GM18517 (cell line): ENCODE data around the gene SLC25A33.
"Not testable (repeated sequence)": the region's sequence is repeated elsewhere in the genome, so short reads cannot be mapped to it uniquely, and the experiment has no call there.

ENCODE experiments used
- ATAC-seq: cut with Tn5 transposase; IDR thresholded peaks from one replicate; pipeline ENCODE4 v1.9.1; 2021; ENCODE audit warnings: mild to moderate bottlenecking, moderate library complexity; ENCODE audit not compliant: unreplicated experiment

SLC25A33 gene

GRCh38 chr1:9539165-9539828, at the start of gene SLC25A33:
Gene SLC25A33 (plus strand): TSS chr1:9539465. CDS start chr1:9539692, 227 bp downstream.
- ATAC-seq, result peak; percentile 90

GRCh38 chr1:9490605-9491339, 48.5 kb upstream of the SLC25A33 start:
- no peak for ATAC-seq

GRCh38 chr1:9493326-9493725, 45.9 kb upstream of the SLC25A33 start:
- ATAC-seq, result no peak

GRCh38 chr1:9494936-9495758, 44.1 kb upstream of the SLC25A33 start:
- no peak for ATAC-seq

- no peak for ATAC-seq
Measured at GRCh38 chr1:9495854-9496374, 43.4 kb upstream of the SLC25A33 start.

GRCh38 chr1:9500756-9501754, 38.2 kb upstream of the SLC25A33 start:
- ATAC-seq, result no peak

GRCh38 chr1:9503001-9503675, 36.1 kb upstream of the SLC25A33 start:
- ATAC-seq, result no peak

- ATAC-seq, result no peak
Measured at GRCh38 chr1:9505143-9505542, 34.1 kb upstream of the SLC25A33 start.

- ATAC-seq, result no peak
Measured at GRCh38 chr1:9506901-9507300, 32.4 kb upstream of the SLC25A33 start.

- no peak for ATAC-seq
Measured at GRCh38 chr1:9510130-9510529, 29.1 kb upstream of the SLC25A33 start.

- not testable (repeated sequence) for ATAC-seq
Measured at GRCh38 chr1:9515550-9515949, 23.7 kb upstream of the SLC25A33 start.

- ATAC-seq, result no peak
Measured at GRCh38 chr1:9518454-9518998, 20.7 kb upstream of the SLC25A33 start.

GRCh38 chr1:9520411-9520810, 18.9 kb upstream of the SLC25A33 start:
- ATAC-seq, result no peak

- ATAC-seq, result no peak
Measured at GRCh38 chr1:9529190-9529589, 10.1 kb upstream of the SLC25A33 start.

- no peak for ATAC-seq
Measured at GRCh38 chr1:9530320-9530719, 8.9 kb upstream of the SLC25A33 start.

GRCh38 chr1:9534953-9535352, 4.3 kb upstream of the SLC25A33 start:
- no peak for ATAC-seq

GRCh38 chr1:9536301-9536700, 3.0 kb upstream of the SLC25A33 start:
- no peak for ATAC-seq

- ATAC-seq, result no peak
Measured at GRCh38 chr1:9537863-9538668, 1.2 kb upstream of the SLC25A33 start.
